ENCODE measurements around the gene RNGTT.

DNA sequence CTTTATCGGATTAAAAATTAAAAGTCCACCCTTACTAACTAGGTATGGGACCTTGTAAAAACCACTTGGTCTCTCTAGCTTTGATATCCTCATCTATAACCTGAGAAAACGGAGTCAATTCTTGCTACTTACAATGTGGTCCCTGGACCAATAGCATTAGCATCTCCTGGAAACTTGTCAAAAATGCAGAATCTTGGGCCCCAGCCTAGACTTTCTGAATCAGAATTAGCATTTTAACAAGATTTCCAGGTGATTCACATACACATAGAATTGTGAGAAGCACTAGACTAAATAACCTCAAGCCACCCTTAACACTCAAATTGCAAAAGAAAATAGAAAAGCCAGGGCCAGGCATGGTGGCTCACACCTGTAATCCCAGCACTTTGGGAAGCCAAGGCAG, 96.6 kb downstream of the RNGTT start:
- TF ChIP-seq, protein P1, sequence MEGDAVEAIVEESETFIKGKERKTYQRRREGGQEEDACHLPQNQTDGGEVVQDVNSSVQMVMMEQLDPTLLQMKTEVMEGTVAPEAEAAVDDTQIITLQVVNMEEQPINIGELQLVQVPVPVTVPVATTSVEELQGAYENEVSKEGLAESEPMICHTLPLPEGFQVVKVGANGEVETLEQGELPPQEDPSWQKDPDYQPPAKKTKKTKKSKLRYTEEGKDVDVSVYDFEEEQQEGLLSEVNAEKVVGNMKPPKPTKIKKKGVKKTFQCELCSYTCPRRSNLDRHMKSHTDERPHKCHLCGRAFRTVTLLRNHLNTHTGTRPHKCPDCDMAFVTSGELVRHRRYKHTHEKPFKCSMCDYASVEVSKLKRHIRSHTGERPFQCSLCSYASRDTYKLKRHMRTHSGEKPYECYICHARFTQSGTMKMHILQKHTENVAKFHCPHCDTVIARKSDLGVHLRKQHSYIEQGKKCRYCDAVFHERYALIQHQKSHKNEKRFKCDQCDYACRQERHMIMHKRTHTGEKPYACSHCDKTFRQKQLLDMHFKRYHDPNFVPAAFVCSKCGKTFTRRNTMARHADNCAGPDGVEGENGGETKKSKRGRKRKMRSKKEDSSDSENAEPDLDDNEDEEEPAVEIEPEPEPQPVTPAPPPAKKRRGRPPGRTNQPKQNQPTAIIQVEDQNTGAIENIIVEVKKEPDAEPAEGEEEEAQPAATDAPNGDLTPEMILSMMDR (conservative IDR thresholded peaks at IDR 0.05), result no peak
- TF ChIP-seq ZFX (IDR thresholded peaks at IDR 0.05), result no peak

Data from C4-2B (cell line).